Fibroblast of skin of left biceps (primary cell): Measurements from ENCODE around the gene GALNT9.

Experiments
- DNase-seq, 2 experiments: peaks; one replicate each; pipeline ENCODE4 v3.0.0-alpha.2; 2013; ENCODE audit warnings: low read depth in 2 of 2

The GALNT9 gene

GRCh38 chr12:132294121-132295034 lies 35.0 kb downstream of the GALNT9 start:
- DNase-seq, result no peak

DNA sequence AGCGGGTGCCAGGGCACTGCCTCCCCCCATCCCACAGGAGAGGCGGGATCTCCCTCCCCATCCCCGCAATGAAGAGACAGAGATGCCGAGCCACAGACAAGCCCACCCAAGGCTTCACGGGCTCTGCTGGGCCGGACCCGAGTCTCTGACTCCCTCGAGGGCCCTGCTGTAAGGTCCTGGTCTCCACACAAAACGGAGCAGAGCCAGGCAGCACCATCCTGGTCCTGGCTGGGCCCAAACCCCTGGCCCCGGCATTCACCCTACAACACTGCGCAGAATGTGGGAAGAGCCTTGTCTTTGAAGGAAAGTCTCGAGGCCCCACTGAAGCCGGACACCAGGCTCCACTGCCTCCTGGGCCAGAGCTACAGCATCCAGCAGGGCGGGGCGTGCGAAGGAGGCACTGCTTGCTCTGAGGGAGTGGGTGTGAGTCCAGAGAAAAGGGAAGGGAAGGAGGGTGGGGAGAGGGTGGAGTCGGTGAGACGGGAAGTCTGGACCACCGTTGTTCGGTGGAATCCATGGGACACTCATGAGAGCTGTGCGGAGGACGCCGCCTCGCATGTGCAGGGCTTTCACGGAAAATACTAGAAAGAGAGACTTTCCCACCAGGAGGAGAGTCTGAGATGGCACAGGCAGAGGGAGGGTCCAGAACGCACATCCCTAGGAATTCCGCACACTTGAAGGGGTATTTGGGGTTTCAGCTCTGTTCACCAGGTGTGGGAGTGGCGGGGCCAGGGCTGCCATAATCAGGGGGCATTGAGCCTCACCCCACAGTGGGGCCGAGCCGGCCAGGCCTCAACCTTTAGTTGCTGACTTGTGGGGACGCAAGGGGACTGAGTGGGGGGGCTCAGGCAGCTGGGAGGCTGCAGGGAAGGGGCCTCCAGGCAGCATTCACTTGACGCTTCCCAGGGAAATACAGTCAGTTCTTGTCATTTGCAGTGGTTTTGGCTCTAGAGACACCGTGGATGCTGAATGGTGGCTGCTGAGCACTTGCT lies 36.8 kb downstream of the GALNT9 start:
- no peak for DNase-seq

DNA sequence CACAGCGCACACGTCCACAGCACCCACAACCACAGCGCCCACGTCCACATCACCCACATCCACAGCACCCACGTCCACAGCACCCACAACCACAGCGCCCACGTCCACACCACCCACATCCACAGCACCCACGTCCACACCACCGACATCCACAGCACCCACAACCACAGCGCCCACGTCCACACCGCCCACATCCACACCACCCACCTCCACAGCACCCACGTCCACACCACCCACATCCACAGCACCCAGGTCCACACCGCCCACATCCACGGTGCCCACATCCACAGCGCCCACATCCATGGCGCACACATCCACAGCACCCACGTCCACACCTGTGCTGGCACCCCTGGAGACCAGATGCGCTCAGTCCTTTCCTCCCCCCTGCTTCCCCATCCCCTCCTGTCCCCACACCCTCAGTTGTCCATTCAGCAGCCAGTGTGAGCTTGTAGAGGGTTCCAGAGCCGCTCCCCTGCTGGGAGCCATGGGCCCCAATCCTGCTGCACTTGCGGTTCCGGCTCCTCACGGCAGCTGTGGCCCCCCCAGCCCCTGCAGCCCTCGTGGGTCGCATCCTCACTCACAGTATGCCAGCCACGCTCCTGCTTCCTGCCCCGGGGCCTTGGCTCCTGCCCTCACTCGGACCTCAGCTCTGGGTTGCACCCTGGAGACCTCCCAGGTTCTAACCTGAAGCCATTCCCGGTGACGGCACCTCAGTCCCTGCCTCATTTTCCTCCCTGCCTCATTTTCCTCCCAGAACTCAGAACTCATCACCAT lies 37.8 kb downstream of the GALNT9 start:
- no peak for DNase-seq

DNA sequence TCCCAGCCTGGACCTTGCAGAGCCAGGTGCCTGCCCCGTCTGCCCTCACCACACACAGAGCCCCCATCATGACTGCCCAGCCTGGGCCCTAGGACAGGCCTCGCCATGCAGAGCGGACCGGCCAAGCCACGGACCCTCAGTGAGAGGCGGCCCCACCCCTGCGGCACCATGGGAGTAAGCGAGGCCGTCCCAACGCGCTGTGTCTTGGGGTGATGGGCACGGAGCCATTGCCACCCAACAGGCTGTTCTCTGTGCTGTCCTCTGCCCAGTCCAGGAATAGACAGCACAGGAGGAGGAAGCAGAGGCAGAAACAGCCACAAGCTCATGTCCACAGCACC lies 39.2 kb downstream of the GALNT9 start:
- DNase-seq, result no peak

- no peak for DNase-seq
Observed at GRCh38 chr12:132289356-132290202, 39.8 kb downstream of the GALNT9 start.

GRCh38 chr12:132288516-132289215 lies 40.7 kb downstream of the GALNT9 start:
- DNase-seq, result no peak

DNA sequence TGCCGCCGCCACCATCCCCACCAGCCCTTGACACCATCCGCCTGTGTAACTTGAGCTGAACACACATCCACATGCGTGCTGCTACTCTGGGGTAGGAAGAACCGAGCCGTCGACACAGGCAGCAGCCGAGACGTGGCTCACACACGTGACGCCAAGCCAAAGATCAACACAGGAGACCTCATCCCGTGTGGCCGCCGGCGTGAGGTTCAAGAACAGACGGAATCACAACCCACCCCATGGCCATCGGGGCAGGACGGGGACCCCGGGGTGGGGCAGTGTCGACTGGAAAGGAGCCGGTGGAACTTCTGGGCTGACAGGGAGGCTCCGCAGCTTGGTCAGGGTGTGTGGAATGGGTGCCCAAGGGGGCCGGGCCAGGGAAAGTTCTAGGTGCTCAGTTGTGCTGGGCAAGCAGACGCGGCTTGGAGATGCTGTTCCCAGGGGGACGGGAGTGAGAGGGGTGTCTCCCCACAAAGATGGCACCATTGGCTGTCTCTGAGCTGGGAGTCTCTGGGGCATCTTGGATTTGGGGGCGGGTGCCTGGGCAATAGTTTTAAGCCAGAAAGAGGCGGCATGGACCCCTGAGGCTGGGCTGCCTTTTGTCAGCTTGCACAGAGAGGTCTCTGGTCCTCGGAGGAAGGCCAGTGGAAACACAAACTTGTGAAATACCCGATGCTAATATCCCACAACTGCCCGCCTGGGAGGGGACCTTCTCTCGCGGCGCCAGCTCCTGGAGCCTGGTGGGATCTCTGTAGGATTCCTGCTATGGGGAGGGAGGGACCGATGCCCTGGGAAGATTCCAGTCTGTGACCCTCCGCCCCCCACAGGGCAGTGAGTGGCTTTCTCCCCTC lies 41.8 kb downstream of the GALNT9 start:
- DNase-seq, result no peak

GRCh38 chr12:132286912-132287311 lies 42.5 kb downstream of the GALNT9 start:
- no peak for DNase-seq

GRCh38 chr12:132285991-132286681 lies 43.3 kb downstream of the GALNT9 start:
- DNase-seq, result peak; percentile 18 to 26

DNA sequence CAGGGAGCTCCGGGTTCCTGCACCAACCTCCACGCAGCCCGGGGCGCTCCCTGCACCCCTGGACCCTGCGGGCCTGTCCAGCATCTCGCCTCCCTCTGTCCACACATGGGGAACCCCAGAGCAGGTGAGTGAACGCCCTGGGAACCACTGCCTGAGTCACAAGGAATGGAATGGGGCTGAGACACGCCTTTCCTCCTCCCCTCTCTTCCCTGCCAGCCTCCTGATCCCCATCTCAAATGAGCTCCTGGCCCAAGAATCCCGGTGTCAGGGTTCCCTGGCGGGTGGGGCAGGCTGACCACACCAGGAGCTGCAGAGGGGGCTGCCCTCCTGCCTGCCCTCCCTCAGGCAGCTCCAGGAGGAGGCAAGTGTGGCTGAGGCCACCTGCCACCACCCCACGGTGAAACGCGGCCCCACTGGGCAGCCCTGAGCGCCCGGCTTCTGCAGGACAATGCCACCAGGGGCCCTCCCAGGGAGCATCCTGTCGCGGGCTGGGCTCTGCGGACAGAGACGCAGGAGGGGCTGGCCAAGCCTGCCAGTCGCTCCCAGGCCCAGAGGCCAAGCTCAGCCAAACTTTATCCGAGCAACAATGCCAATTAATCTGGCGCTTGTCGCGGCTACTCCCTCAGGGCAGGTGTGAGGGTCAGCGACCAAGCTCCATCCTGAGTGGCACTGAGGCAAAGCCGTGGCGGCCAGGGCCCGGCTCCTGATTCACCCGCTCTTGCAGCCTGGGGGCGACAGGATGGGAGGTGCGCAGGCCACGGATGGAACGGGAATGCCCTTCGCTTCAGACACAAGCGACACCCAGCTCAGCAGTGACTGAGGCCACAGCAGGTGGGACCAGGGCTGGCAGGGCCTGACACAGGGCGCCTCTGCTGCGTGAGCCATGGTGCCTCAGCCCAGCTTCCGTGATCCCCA lies 44.3 kb downstream of the GALNT9 start:
- no peak for DNase-seq

DNA sequence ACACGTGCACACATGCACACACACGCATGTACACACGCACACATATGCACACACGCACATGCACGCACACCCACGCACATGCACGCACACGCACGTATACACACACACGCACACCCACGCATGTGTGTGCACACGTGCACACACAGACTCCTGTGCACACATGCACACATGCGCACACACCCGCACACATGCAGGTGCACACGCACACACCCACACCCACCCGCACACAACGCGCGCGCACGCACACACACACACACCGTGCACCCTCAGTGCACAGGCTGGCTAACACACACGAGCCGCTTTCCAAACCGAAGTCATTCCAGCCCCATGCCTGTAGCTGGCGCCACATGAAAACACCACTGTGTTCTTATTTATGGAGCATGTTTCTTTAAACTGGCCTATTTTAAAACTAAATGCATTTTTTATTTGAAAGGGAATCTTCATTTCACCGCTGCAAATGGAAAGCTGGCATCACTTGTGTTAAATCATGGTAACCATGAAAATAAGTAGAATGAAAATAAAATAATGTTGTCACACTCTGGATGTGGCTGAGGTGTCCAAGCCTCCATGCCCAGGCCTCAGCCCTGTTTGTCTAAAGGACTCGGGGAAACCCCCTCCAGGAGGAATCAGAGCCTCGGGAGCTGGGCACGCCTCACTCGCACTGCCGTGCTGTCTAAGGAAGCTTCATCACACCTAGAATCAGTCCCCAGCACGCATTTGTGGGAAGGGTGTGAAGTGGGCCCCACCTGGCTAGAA lies 45.1 kb downstream of the GALNT9 start:
- no peak for DNase-seq

- DNase-seq, result no peak
Observed at GRCh38 chr12:132282950-132283771, 46.2 kb downstream of the GALNT9 start.

DNA sequence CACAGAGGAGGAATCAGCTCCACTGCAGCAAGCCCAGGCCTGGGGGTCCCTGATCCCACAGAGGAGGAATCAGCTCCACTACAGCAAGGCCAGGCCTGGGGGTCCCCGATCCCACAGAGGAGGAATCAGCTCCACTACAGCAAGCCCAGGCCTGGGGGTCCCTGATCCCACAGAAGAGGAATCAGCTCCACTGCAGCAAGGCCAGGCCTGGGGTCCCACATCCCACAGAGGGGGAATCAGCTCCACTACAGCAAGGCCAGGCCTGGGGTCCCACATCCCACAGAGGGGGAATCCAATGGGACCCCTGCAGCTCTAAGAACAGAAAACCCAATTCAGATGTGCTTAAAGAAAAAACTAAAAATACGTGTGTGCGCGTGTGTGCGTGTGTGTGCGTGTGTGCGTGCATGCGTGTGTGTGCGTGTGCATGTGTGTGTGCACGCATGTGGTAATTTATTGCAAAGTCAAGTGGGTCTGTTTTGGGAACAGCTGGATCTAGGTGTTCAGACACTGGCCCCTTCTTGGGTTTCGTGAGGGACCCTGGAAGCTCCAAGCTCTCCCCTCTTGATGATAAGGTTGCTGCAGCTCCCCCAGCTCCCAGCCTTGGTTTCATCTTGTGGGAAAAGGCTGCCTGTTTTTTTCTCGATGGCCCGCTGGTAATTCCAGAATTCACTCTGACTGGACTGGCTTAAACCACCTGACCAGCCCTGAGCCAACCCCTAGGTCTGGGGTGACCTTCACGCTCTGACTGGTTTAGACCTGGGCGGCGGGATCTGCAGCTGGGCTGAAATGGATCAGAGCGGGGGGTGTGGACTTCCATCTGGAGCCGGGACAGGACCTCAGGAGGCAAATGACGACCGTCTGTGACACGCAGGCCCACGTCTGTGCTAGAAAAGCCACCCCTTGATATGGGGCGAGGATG lies 47.1 kb downstream of the GALNT9 start:
- DNase-seq, result no peak

DNA sequence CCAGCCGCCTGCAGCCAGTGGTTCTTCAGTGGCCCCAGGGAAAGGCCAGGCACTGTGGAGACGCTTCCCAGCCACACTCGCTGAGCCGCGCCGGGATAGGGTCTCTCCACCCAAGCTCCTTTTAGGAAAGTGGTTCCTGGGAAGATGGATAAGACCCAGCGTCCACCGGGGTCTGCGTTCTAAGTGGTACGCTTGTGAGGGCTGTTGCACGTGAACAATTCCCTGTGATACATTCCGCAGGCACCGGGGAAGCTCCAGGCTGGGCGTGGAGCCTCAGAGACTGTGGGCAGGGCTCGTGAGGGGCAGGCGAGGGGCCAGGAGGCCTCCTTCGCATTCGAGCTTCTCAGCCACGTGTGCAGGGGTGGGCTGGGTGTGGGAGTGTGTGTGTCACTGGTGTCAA lies 48.4 kb downstream of the GALNT9 start:
- DNase-seq, result no peak

- no peak for DNase-seq
Observed at GRCh38 chr12:132280406-132280805, 49.0 kb downstream of the GALNT9 start.
